ENCODE results near the gene CCDC186. TPM values are rescaled to one million over a fixed set of nuclear protein-coding genes. Genes with fewer than 3 reads are reported as not detected.

The CCDC186 gene
- total and polyA plus RNA-seq, 2 of the 4 experiments (the other 2 are of a cell fraction), result 3.0 to 6.1 TPM

DNA sequence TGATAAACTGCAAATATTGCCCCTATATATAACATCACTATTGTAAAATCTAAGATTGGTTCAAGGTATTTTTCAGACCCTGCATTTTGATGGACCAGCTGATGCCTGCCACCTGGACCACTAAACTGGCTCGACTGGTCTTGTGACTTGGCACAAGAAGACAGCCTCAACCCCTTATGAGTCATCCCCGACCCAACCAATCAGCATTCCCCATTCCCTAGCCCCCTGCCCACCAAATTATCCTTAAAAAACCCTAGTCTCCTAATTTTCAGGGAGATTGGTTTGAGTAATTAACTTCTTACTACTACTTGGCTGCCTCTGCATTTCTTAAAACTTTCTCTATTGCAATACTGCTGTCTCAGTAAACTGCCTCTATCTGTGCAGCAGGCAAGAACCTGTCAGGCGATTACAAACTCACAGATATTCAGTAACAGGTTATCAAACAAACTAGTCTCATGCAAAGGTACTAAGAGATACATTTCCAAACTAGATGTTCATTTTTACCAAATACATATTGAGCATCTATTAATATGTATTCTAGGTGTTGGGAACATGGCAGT is 5.5 kb downstream of the CCDC186 start:
- Histone ChIP-seq H2BK120ac (ENCODE audit: low read depth, low read length) (no peak overlapping the region), H4K91ac (ENCODE audit: insufficient read depth, low read depth, low read length) (no peak overlapping the region), H3K14ac (replicated peaks; ENCODE audit: low read depth, low read length) (no peak overlapping the region), H3K23ac (ENCODE audit: low read depth, low read length) (no peak overlapping the region), H3K4me3 (ENCODE audit: insufficient read depth, low read depth, low read length) (no peak overlapping the region), H4K20me1 (ENCODE audit: insufficient read depth, low read length) (no peaks in the 10 kb centered on the region), H3K4ac (ENCODE audit: low read depth, low read length) (no peak overlapping the region), H2AK5ac (ENCODE audit: low read depth, low read length) (no peak overlapping the region), H3K79me1 (ENCODE audit: low read depth in 1 of 2, low read length in 2 of 2) (peaks cover 8 to 30% of the 10 kb centered on the region in 2 experiments), H2BK15ac (ENCODE audit: low read depth, low read length) (no peak overlapping the region), H2BK20ac (ENCODE audit: low read depth, low read length) (no peak overlapping the region), H2AFZ (replicated peaks; ENCODE audit: low read length, poor library complexity) (no peak overlapping the region), H3K27me3 (ENCODE audit: control insufficient read depth, insufficient read depth, low read length) (no peaks in the 10 kb centered on the region), H3K9me1 (ENCODE audit: insufficient read depth, low read length) (no peaks in the 10 kb centered on the region), H3K56ac (ENCODE audit: extremely low read depth, insufficient read depth, low read length) (no peak overlapping the region), H3K36me3 (ENCODE audit: control insufficient read depth, insufficient read depth, low read length) (no peaks in the 10 kb centered on the region), H3K9ac (ENCODE audit: low read depth, low read length) (no peak overlapping the region), H2AK9ac (replicated peaks; ENCODE audit: low read depth, low read length, poor library complexity) (no peak overlapping the region), H3K27ac (ENCODE audit: insufficient read depth, low read length) (no peak overlapping the region), H2BK5ac (ENCODE audit: low read depth, low read length, poor library complexity, severe bottlenecking) (no peak overlapping the region), H3K4me2 (ENCODE audit: low read depth, low read length) (no peak overlapping the region), H3K18ac (ENCODE audit: low read depth, low read length) (no peak overlapping the region), H4K5ac (ENCODE audit: low read depth, low read length) (no peak overlapping the region), H3K9me3 (ENCODE audit: control insufficient read depth, insufficient read depth, low read length) (peaks cover 4% of the 10 kb centered on the region), H3K4me1 (ENCODE audit: control insufficient read depth, insufficient read depth, low read length) (no peaks in the 10 kb centered on the region), H4K8ac (ENCODE audit: low read depth in 2 of 2, low read length in 2 of 2) (no peak overlapping the region)
- dilution Hi-C loops (cut with HindIII; ENCODE audit: low sequenced_read_pairs, unreplicated experiment) (no loop called here), intact Hi-C loops (cut with micrococcal nuclease) (no loop called here), in situ Hi-C loops (cut with MboI; ENCODE audit: low sequenced_read_pairs) (no loop called here)
- no CpG with 5 or more reads among the region's 3 CpGs for WGBS, 2 experiments (ENCODE audit: extremely low coverage in 2 of 2, insufficient read length in 1 of 2)
- CTCF ChIA-PET, result interaction anchor here (0.9 kb wide), 1 partner anchor 104 kb away, joined by 4 read pairs; no protein-coding TSS in a partner anchor
- POLR2A ChIA-PET (ENCODE audit: unreplicated experiment), result no interaction called here
- BruUV-seq (replicated peaks), result no TSS peak
- TF ChIP-seq CEBPB (IDR thresholded peaks at IDR 0.05; ENCODE audit: low read depth, low read length) (no peak), MAFK (IDR thresholded peaks at IDR 0.05; ENCODE audit: low read depth, low read length) (no peak), SMC3 (IDR thresholded peaks at IDR 0.05; ENCODE audit: low read depth, low read length) (no peak), CTCF (conservative IDR thresholded peaks at IDR 0.05; ENCODE audit: low read depth, low read length) (no peak), BHLHE40 (IDR thresholded peaks at IDR 0.05; ENCODE audit: low read depth, low read length) (no peak)
- no peak for ATAC-seq (ENCODE audit: low read depth)
- DNase-seq, result no peak
